ENCODE results near the gene FAT2.

Gene FAT2

DNA sequence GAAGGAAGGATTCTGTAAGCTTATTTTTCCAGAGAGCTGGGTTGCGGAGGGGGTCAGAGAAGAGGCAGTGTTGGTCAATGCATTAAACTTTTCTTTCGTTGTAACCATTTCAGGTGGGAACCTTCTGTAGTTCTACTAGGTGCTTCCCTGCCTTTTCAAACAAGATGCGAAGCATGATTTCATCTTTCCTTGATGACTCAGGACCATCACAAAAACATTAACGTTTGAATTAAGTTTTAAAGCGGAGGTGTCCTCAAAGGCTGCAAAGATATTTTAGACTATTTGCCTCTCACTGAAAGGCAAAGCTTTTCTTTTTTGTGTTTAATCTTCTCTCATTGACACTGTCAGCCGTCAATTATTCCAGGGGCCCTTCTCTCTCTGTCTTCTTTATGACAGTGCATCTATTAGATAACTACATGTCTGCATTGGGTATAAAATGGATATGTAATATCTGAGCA, 26.3 kb upstream of the FAT2 start:
- DNase-seq (ENCODE audit: low read depth, low spot score): no peak
- H3K27ac ChIP-seq: peak overlapping the region; percentile 87

DNA sequence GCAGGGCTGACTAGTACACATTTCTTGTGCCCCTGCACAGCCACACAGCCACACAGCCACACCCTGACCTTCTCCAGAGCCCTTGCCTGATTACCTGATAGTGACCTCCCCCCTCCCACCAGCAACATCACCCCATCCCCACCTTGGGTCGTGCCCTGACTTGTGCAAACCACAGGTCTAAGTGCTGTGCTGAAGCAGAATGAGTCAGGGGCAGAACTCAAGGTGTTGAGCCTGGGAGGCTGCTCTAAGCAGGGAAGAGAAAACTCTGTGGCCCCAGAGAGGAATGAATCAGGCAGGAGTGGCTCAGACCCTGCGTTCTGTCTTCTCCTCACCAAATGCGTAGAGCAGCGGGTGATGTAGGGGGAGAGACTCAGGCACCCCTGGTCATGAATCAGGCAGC, 24.3 kb upstream of the FAT2 start:
- H3K27ac ChIP-seq: peak overlapping the region; percentile 87
- DNase-seq (ENCODE audit: low read depth, low spot score): peak; percentile 100

DNA sequence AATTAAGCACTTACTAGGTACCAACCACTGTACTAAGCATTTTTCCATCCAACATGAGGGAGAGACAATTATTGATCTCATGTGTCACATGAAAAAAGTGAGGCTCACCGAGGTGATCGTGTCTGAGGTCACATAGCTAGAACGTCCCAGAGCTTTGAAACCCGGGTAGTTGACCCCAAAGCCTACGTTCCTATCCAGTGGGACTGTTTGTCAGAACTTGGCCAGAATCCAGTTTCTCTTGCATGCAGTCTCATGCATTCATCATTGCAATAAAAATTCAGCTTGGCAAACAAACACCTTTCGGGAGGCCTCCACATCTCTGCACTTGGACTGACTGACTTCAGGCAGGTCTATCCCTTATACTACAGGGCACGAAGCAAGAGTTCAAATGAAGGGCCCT, 23.4 kb upstream of the FAT2 start:
- peak overlapping the region; percentile 87 for H3K27ac ChIP-seq
- no peak for DNase-seq (ENCODE audit: low read depth, low spot score)

DNA sequence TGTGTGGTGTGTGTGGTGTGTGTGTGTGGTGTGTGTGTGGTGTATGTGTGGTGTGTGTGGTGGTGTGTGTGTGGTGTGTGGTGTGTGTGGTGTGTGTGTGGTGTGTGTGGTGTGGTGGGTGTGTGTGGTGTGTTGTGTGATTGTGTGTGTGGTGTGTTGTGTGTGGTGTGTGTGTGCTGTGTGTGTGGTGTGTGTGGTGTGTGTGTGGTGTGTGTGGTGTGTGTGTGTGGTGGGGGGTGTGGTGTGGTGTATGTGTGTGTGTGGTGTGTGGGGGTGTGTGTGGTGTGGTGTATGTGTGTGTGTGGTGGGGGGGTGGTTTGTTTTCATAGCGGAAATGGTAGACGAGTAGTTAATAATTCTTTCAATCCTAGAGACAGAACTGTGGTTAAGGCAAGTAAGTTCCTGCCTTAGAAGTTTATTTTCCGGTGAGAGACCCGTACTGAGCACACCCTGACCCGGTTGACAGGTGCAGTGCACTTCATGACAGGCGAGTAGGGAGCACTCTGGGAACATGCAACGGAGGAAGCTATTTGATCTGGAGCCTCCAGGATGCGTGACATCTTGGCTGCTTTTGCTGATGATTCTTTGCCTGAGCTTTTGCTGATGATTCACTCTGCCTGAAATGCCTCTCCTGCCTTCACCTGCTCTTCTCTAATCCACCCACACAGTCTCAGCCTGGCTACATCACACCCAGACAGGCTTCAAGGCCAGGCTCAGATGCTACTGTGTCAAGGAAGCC, 21.7 kb upstream of the FAT2 start:
- H3K27ac ChIP-seq: peak overlapping the region; percentile 87
- peak; percentile 99 for DNase-seq (ENCODE audit: low read depth, low spot score)

DNA sequence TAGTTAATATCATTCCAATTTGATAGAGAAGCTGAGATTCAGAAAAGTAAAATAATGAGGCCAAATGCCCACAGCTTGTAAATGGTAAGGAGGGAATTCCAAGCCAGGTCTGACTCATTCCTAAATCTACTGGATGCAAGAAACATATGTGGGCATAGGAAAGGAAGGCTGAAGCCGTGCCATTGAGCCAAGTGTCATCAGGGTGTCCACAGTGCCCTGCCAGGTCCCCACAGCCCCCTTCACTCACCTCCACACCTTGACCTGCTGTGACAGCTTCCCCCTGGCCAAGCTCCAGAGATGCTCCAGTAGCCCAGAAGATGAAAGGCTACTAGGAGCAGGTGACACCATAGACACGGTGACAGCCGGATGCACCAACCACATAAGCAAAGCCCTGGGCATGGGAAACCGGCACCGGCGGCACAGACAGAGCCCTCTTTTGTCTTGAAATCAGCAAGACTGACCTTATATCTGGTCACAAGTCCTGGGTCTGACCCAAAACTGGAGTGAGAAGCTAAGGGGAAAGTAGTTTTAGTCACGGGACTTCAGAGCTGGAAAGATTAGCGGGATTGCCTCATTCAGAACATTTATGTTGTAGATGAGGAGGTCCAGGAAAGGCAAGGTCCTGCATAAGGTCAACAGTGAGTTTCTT, 20.1 kb upstream of the FAT2 start:
- DNase-seq (ENCODE audit: low read depth, low spot score): no peak
- H3K27ac ChIP-seq: no peak overlapping the region

DNA sequence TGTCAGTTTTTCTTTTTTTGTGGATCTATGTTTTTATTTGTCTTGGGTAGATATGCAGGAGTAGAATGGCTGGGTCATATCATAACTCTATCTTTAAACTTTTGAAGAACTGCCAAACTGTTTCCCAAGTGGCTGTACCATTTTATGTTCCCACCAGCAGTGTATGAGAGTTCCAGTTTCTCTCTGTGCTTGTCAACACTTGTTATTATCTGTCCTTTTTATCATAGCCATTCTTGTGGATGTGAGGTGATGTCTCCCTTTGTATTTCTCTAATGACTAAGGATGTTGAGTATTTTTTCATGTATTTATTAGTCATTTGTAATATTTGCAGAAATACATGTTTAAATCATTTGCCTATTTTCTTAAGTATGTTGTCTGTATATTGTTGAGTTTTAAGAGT, 17.4 kb upstream of the FAT2 start:
- no peak for DNase-seq (ENCODE audit: low read depth, low spot score)
- H3K27ac ChIP-seq: no peak overlapping the region

DNA sequence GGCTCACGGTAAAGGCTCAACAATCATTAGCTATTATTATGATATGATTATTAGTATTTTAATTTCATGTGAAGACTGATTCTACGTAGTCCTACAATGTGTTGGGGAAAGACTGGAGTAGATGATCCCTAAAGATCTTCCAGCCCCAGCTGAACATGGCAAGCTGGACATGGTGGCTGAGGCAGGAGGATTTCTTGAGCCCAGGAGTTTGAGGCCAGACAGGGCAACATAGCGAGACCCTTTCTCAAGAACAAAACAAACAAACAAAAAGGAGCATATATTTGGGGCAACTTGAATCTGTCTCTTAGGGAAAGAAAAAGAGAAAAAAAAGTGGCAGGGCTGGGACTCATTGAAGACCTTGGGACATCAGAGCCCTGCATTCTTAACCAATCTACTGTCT, 16.2 kb upstream of the FAT2 start:
- no peak for DNase-seq (ENCODE audit: low read depth, low spot score)
- no peak overlapping the region for H3K27ac ChIP-seq

DNA sequence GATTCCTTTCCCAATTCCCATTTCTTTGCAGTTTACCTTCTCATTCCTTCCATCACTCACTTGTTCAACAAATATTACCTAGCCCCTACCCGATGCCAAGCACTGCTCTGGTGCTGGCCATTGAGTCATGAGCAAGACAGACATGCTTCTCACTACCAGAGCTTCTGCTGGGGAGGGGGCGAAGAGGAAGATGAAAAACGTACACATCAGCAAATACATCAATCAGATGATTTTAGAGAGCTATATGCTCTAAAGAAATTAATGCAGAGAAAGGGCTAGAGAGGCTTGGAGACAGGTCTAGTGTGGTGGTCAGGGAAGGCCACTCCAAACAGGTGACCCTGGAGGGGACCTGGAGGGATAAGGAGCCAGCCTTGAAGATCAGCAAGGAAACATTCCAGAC, 14.4 kb upstream of the FAT2 start:
- DNase-seq (ENCODE audit: low read depth, low spot score): no peak

DNA sequence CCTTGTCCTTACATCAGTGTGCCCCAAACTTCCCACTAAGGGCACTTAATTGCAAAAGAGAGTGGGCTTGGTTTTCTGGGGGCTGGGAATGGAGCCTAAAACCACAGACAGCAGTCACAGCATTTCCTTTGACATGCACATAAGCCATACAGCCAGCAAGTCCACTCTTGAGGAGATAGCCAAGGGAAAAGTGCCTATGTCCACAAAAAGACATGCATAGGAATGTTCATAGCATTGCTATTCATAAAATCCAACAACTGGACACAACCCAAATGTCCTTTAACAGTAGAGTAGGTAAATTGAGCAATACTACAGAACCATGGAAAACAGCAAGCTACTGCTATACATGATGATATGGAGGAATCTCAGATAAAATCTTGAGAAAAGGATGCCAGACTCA, 11.7 kb upstream of the FAT2 start:
- DNase-seq (ENCODE audit: low read depth, low spot score): no peak
- no peak overlapping the region for H3K27ac ChIP-seq

More for the DNA sequence above, 14.4 kb upstream of the FAT2 start:
- no peak overlapping the region for H3K27ac ChIP-seq

DNA sequence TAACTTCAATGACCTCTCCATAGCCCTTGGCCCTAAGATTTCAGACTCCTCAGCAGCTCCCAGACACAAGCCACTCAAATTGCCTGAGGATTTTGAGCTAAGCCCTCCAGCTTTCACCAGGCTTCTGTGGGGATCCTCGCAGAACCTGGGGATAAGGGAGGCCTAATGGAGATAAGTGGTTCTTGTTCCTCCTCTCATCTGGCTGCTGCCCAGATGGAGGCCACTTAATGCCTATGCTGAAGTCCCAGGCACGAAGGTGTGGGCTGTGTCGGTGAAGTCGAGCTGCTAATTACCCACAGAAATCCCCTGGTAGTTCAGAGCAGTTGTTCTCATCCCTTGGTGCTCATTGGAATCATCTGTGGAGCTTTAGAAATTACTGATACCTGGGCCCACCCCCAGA, 10.3 kb upstream of the FAT2 start:
- DNase-seq (ENCODE audit: low read depth, low spot score): no peak
- no peak overlapping the region for H3K27ac ChIP-seq

DNA sequence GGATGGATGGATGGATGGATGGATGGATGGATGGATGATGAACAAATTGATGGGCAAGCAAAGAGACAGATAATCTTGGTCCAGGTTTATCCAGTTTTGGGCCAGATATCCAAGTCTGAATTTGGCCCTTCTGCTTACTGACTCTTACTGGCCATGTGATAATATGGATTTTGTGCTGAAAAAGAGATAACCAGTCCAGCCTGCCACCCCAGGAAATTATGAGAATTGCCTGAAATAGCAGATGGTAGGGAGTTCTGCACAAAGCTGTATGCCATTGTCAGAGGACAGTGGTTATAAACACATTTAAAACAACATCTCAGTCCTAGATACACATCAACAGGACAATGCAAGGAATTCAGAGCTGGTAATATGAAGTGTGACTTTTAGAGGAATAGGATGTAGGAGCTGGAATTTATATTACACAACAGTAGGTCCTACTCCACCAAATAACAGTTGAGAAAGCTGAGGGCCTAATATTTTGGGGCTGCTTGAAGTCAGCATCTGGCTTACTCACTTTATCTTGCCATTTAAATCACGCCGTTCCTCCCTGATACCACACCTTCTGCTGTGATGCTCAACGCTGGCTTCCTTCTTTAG, 9.0 kb upstream of the FAT2 start:
- no peak overlapping the region for H3K27ac ChIP-seq
- no peak for DNase-seq (ENCODE audit: low read depth, low spot score)

DNA sequence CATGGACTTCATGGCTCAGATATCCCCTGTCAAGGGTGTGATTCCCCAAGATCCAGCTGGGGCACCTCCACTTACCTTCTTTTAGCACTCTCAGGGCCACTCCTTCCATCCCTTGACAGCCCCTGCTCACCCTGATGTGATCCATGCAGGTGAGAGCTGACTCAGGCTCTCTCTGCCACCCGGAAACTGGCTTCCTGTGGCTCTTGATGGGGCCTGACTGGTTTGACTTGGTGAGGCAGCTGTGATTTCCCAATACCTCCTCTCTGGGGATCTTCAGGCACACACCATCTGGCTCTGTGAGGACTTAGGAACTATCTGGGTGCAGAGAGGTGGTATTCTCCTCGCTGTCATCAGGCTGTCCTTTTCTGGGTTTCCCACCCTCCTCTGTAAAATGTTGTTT, 7.9 kb upstream of the FAT2 start:
- peak; percentile 74 for DNase-seq (ENCODE audit: low read depth, low spot score)

DNA sequence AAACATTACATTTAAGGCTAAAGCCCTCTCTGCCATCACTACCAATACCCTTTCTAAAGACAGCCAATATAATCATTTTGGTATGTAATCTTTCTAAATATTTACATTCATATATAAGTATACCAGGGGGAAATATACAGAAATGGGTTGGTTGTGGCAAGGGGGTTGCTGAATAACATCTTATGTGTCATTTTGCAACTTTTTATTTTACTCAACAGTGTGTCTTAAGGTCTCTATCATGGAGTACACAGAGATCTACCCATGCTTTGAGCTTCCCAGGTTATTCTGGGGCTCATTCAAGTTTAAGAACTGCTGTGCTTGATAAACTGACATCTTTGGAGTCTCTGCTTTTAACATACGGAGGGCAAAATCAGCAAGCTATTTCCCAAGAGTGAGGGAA, 7.4 kb upstream of the FAT2 start:
- peak overlapping the region; percentile 45 for H3K27ac ChIP-seq
- DNase-seq (ENCODE audit: low read depth, low spot score): no peak

More for the DNA sequence above, 7.9 kb upstream of the FAT2 start:
- peak overlapping the region; percentile 45 for H3K27ac ChIP-seq

DNA sequence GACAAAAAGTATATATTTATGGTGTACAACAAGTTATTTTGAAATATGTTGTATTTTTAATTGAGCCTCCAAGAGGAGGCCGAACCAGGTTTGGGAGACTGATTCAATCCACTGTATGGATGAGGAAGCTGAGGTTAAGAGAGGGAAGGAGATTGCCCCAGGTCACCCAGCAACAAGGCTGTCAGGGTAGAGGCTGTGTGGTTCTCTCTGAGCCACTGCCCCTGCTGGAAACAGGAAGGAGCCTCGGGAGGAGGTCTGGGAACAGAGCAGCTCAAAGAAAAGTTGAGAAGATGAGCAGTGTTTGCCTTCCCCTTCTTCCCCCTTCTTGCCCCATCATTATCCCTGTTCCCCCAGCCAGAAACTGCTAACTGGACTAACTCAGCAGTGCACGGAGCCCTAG, 6.6 kb upstream of the FAT2 start:
- no peak overlapping the region for H3K27ac ChIP-seq
- DNase-seq (ENCODE audit: low read depth, low spot score): no peak

DNA sequence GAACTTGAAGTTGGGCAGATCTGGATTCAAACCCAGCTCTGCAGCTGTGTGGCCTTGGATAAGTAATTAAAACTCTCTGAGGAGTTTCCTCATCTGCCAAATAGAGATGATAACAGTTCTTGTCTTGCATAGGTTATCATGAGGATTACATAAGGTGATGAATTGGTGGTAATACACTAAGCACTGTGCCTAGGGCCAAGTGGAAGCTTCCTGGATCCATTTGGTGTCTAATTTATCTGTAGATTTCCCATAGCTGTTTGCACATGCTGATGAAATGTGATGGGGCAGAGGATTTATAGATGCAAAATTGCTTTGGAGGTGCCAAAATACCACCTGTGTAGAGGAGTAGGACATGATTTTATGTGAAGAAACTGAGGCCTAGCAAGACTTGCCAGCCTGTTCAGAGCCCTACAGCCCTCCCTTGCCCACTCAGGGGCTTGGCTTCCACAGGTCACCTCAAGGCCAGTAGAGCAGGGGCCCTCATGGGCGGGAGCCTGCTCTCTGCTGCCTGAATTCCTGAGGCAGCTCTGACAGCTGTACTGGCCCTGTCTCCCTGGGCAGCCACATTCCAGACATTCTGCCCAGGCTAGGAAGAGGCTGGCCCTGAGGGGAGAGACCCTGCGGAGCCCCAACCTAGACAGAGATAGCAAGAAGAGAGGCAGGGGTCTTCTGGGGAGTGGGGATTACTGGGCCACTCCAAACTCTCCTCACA, 5.9 kb upstream of the FAT2 start:
- DNase-seq (ENCODE audit: low read depth, low spot score): no peak
- peak overlapping the region; percentile 22 for H3K27ac ChIP-seq

DNA sequence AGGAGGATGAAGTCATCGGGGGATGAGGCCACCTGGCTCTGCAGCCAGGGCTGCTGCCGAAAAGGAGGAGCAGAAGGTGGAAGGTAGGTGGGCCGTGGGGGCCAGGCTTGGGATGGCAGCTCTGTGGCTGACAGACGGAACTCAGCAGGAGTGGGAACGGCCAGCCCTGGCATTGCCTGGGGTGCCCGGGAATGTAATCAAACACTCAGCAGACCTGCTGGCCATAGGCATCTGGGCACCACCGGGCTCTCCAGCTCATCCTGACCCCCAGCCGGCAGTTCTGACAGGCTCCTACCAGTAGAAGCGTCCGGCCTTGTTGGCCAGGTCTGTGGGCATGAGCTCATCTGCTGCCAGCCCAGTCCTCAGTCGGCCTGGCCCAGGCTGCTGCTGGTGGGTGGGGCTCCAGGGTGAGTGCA, 4.3 kb upstream of the FAT2 start:
- DNase-seq (ENCODE audit: low read depth, low spot score): no peak
- no peak overlapping the region for H3K27ac ChIP-seq

DNA sequence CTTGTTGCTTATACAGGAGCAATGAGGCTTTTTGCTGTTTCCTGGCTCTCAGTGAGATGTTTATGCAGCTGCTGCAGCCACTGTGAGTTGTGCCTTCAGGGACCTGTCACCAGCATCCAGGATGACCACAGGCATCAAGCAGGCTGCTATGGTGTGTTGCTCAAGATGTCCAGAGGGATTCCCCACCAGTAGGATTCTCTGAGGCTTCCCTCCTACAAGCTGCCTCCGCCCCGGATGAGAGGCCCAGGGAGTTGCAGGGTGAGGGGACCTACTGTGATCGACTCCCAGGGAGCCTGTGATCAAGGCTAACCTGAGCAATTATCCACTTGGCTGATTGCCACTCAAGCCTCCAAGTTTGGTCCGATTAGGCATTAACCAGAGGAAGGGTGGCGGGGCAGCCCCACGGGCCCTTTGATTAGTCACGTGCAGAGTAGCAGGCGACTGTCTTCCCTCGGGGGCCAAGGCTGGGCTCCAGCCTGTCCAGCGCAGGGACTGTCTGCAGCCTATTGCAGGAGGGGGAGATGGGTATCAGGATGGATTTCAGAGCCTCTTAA, 1.8 kb upstream of the FAT2 start:
- no peak for DNase-seq (ENCODE audit: low read depth, low spot score)
- H3K27ac ChIP-seq: no peak overlapping the region

DNA sequence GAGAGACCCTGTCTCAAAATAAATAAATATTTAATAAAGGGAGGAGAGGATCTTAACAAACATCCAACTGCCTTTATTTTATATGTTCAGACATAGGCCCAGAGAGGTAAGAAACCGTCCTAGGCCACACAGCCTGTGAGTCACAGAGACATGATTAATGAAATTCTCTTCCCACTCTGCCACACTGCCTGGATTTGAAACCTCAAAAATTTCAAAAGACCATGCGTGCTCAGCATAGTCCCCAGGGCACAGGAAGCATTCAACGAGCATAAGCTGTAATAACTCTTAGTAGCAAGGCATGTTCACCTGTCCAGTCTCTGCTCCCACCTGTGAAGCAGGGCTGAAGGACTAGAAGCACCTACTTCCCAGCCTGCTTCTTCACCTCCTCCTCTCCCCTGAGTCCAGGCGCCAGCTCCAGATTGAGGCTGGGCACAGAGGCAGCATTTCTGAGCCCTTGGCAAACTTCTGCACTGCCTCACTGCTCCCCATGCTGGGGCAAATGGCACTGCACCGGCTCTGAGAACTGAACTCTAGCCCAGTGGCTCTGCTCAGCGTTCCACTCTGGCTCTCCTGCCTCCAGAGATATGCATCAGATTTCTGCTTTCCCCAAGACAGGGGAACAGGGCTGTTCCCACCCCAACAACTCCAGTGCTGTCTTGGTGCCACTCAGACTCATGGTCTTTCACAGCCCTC, 1.1 kb downstream of the FAT2 start:
- DNase-seq (ENCODE audit: low read depth, low spot score): no peak
- H3K27ac ChIP-seq: peak overlapping the region; percentile 70

DNA sequence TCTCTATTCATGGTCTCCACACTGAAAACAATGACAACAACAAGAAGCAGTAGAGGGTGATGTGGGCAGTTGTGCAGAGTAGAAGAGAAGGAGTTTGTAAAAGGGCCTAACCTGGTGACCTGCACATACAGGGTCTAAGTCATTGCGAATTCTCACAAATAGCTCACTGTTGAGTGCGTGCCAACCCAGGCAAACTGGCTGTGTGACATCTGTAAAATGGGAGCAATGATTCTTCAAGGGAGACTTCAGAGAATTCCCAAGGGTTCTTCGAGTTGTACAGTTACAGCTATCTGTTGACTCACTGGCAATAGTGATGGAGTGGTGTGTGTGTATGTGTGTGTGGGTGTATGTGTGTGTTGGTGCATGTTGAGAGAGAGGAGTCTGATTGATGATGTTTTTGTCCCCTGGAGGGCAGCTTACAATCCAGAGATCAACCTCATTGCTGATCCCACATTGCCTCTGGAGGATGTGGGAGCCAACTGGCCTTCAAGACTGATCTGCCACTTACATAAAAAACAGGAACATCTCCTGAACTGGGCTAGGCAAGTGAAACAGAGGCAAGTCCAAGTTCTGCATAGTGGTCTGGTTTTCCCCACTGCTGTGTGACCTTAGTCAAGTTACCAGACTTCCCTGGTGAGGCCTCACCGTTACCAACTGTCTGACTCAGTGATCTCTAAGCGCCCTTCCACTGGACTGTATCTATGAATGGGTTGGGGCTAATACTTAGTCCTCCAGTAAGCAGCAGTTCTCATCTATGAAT, 3.2 kb downstream of the FAT2 start:
- H3K27ac ChIP-seq: peak overlapping the region; percentile 74
- DNase-seq (ENCODE audit: low read depth, low spot score): no peak

Measured in epithelial cell of prostate (primary cell).